ENCODE results near the gene RGS3.

GRCh38 chr9:113431191-113431590 lies 32.3 kb upstream of the RGS3 start:
- TF ChIP-seq CTCF (IDR thresholded peaks at IDR 0.05; ENCODE audit: low read length) (no peak), EZH2 (IDR thresholded peaks at IDR 0.05; ENCODE audit: borderline replicate concordance, low read length) (no peak)
